Measurements from ENCODE around the gene OXSR1.

GRCh38 chr3:38205472-38205805 lies 40.1 kb downstream of the OXSR1 start:
- TF ChIP-seq CTCF (conservative IDR thresholded peaks at IDR 0.05; ENCODE audit: low read depth in 2 of 2) (no peak), POLR2AphosphoS5 (IDR thresholded peaks at IDR 0.05; ENCODE audit: low read depth) (no peak)
